Measurements from ENCODE around the gene PPP1R1C. TPM values are rescaled to one million over a fixed set of nuclear protein-coding genes. Genes with fewer than 3 reads are reported as not detected.
A peak's percentile ranks its signal among the peaks of the same experiment; 100 is the strongest.

The PPP1R1C gene
- total RNA-seq, 1 donor from 2014 or later, result 5.8 TPM

DNA sequence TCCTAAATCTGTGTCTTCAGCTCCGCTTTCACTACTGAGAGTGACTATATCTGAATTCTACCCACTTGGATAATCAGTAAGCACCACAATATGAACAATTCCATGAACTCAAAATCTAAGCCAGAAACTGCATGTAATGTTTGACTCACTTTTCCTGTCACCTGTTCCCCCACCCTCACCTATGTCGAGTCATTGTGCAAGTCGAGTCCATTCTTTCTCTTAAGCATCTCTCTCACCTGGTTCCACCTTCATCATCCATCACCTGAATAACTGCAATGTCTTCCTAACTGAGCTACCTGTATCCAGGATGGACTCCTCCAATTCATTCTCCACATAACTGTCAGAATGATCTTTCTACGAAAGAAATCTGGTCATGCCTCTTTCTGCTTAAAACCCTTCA, 58.2 kb downstream of the PPP1R1C start:
- Mint-ChIP-seq H3K9me3 (peaks cover 7% of the 10 kb centered on the region), H3K27me3 (ENCODE audit: low read depth) (no peaks in the 10 kb centered on the region), H3K27ac (no peak overlapping the region), H3K4me3 (no peak overlapping the region), H3K4me1 (peaks cover 44% of the 10 kb centered on the region), H3K36me3 (no peaks in the 10 kb centered on the region)
- TF ChIP-seq, protein P1, sequence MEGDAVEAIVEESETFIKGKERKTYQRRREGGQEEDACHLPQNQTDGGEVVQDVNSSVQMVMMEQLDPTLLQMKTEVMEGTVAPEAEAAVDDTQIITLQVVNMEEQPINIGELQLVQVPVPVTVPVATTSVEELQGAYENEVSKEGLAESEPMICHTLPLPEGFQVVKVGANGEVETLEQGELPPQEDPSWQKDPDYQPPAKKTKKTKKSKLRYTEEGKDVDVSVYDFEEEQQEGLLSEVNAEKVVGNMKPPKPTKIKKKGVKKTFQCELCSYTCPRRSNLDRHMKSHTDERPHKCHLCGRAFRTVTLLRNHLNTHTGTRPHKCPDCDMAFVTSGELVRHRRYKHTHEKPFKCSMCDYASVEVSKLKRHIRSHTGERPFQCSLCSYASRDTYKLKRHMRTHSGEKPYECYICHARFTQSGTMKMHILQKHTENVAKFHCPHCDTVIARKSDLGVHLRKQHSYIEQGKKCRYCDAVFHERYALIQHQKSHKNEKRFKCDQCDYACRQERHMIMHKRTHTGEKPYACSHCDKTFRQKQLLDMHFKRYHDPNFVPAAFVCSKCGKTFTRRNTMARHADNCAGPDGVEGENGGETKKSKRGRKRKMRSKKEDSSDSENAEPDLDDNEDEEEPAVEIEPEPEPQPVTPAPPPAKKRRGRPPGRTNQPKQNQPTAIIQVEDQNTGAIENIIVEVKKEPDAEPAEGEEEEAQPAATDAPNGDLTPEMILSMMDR (IDR thresholded peaks at IDR 0.05; ENCODE audit: unreplicated experiment), result no peak
- no peak for DNase-seq (ENCODE audit: low spot score in 2 of 2, unreplicated experiment in 2 of 2)

DNA sequence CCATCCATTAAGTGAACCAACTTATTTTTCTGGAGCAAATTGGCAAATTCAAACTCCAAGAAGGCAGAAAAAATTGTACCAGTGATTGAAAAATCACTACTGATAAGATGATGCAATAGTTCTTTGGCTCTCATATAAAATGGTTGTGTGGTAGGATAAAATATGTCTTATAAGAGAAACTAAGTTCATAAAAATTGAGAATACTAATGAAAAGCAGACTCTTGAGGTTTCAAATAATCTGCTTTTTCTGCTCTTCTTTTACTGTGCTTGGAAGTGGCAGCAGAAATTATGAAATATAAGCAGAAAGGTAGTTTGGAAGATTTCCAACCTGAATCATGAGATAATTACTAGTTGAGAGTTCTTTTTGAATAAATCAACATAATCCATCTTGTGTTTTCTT, 61.9 kb downstream of the PPP1R1C start:
- Mint-ChIP-seq H3K4me1 (peaks cover 48% of the 10 kb centered on the region), H3K27me3 (ENCODE audit: low read depth) (no peaks in the 10 kb centered on the region), H3K27ac (peak overlapping the region; percentile 87), H3K9me3 (no peaks in the 10 kb centered on the region), H3K4me3 (no peak overlapping the region), H3K36me3 (no peaks in the 10 kb centered on the region)
- DNase-seq (ENCODE audit: low spot score in 2 of 2, unreplicated experiment in 2 of 2), result no peak
- TF ChIP-seq, protein P1 (IDR thresholded peaks at IDR 0.05; ENCODE audit: unreplicated experiment), result no peak

DNA sequence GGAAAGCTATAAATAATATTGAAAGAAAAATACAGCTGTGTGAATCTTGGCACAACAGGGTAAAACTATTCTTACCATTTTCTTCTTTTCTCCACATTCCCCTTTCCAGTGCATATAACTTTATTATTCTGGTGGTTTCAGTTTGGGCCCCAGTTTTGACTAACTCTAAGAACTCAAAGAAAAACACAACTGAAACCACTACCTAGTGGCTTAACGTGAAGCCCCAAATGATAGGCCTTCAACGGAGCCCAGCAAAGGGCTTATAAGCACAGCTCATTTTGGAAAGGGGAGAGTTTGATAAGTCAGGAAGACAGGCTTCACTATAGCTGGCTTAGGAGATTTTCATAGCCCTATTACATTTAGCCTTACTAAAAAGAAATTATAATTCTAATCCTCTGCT, 62.4 kb downstream of the PPP1R1C start:
- peaks cover 47% of the 10 kb centered on the region for H3K4me1 Mint-ChIP-seq
- no peaks in the 10 kb centered on the region for H3K27me3 Mint-ChIP-seq (ENCODE audit: low read depth)
- peak overlapping the region; percentile 87 for H3K27ac Mint-ChIP-seq

DNA sequence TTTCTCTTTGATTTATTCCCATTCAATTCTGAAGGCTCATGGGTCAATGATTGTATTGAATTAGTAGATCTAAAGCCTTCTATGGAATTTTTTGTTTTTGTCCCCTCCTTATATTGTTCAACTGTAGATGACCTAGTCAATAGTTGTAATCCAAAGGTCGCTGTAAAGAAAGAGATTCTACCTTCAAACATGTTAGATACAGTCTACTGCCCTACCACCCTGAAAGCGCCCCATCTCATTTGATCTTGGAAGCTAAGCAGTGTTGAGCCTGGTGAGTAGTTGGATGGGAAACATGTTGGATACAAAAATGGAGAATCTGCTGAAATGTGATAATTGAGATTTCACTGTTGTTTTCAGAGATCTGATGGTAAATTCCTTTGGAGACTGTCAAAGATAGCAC, 63.0 kb downstream of the PPP1R1C start:
- H3K9me3 Mint-ChIP-seq, result peaks cover 3% of the 10 kb centered on the region
- H3K4me1 Mint-ChIP-seq, result peaks cover 47% of the 10 kb centered on the region
- no peak overlapping the region for H3K27ac Mint-ChIP-seq
- no peak overlapping the region for H3K4me3 Mint-ChIP-seq
- TF ChIP-seq, protein P1 (IDR thresholded peaks at IDR 0.05; ENCODE audit: unreplicated experiment), result no peak
- H3K36me3 Mint-ChIP-seq, result no peaks in the 10 kb centered on the region
- no peak for DNase-seq (ENCODE audit: low spot score in 2 of 2, unreplicated experiment in 2 of 2)
- H3K27me3 Mint-ChIP-seq (ENCODE audit: low read depth), result no peaks in the 10 kb centered on the region

More for the DNA sequence above, 62.4 kb downstream of the PPP1R1C start:
- DNase-seq (ENCODE audit: low spot score in 2 of 2, unreplicated experiment in 2 of 2), result no peak
- TF ChIP-seq, protein P1 (IDR thresholded peaks at IDR 0.05; ENCODE audit: unreplicated experiment), result no peak
- H3K9me3 Mint-ChIP-seq, result no peaks in the 10 kb centered on the region
- no peak overlapping the region for H3K4me3 Mint-ChIP-seq
- H3K36me3 Mint-ChIP-seq, result no peaks in the 10 kb centered on the region

DNA sequence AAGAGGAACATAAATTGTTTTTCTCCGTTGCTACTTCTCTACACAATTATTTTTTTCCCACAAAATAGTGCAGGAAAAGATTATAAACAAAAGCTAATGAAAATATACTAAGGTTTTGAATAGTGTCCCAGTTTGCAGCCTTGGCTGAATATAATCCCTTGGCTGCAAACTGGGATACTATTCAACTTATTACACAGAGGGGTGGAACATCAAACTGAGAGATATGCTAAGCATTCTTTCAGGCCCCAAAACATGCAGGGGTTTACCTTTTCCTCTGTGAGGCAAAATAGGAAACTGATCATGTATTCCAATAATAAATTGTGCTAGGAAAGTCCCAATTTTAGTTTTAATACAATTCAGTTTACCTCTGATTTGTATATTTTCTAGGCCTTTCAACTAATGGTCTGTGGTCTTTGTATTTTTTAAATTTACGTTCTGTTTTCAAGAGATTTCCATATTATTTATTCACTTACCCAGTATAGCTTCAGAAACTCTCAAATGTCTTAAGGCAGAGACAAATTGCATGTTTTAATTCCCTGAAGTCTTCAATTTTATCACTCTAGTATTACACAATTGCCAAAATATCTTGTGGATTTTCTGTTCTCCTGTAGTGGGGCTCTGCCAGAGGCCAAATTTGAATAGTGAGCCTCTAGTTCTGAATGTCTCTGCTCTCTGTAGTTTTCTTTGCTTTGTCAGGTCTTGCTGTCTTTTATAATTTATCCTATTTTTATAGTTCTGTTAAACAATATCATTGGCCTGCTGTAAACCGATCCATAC, 63.9 kb downstream of the PPP1R1C start:
- peaks cover 38% of the 10 kb centered on the region for H3K4me1 Mint-ChIP-seq
- peaks cover 7% of the 10 kb centered on the region for H3K9me3 Mint-ChIP-seq
- no peak overlapping the region for H3K4me3 Mint-ChIP-seq
- no peak for DNase-seq (ENCODE audit: low spot score in 2 of 2, unreplicated experiment in 2 of 2)
- no peaks in the 10 kb centered on the region for H3K27me3 Mint-ChIP-seq (ENCODE audit: low read depth)
- TF ChIP-seq, protein P1 (IDR thresholded peaks at IDR 0.05; ENCODE audit: unreplicated experiment), result no peak
- no peak overlapping the region for H3K27ac Mint-ChIP-seq
- H3K36me3 Mint-ChIP-seq, result no peaks in the 10 kb centered on the region

Measured in mesothelial cell of epicardium (in vitro differentiated cells).